GM19240 (cell line): Measurements from ENCODE around the gene SPATA32.

Experiments used
- DNase-seq: peaks from one replicate; pipeline ENCODE4 v3.0.0; 2011; ENCODE audit warnings: low spot score; ENCODE audit not compliant: insufficient read length

Gene SPATA32

DNA sequence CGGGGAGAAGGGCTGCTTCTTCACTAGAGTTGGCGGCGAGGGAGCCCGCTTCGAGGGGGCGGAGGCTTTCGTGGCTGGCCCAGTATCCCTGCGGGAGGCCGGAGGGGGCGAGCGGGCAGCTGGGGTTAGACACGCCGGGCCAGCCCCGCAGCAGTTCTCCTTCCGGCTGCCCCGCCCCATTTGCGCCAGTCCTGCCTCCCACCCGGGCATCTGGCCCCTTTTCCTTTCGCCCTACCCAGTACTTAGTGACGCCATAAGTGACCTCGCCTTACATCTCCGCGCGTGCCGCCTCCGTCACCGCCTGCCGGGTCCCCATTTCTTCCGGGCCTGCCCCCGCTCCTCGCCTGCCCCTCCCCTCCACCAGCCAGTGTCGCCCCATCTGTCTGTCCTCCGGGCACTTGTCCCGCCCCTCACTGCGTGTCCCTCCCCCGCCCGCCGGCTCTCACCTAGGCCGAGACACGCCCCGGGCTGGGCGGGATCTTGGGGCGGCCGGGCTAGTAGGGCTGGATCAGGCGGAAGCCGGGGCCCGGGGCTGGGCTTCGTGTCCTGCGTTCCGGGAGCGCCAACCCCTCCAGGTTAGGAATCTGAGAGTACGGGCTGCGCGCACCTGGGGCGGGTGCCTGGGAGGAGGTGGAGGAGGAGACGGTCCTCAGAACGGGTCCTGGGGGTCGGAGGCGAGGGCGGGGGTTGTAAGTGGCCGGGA is 14.3 kb downstream of the SPATA32 start:
- DNase-seq, result peak; percentile 99

DNA sequence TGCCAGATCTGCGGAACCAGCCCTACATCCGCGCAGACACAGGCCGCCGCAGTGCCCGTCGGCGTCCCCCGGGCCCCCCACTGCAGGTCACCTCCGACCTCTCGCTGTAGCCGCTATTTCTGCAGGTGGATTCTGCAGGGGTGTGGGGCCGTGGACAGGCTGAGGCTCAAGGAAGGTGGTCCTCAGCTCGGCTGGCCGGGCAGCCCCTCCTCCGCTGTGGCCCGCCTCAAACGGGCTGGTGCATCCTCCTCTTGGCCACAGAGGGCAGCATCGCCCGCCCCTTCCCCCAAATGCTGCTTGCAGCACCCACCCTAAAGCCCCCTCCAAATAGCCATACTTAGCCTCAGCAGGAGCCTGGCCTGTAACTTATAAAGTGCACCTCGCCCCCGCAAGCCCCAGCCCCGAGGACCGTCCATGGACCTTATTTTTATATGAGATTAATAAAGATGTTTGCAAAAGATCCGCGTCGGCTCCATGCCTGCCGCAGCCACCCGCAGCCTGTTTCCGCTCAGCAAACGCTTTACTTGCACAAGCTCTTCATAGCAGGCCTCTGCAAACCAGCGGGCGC is 14.9 kb downstream of the SPATA32 start:
- peak; percentile 52 for DNase-seq

GRCh38 chr17:45246338-45246737 is 15.6 kb downstream of the SPATA32 start:
- DNase-seq, result no peak

DNA sequence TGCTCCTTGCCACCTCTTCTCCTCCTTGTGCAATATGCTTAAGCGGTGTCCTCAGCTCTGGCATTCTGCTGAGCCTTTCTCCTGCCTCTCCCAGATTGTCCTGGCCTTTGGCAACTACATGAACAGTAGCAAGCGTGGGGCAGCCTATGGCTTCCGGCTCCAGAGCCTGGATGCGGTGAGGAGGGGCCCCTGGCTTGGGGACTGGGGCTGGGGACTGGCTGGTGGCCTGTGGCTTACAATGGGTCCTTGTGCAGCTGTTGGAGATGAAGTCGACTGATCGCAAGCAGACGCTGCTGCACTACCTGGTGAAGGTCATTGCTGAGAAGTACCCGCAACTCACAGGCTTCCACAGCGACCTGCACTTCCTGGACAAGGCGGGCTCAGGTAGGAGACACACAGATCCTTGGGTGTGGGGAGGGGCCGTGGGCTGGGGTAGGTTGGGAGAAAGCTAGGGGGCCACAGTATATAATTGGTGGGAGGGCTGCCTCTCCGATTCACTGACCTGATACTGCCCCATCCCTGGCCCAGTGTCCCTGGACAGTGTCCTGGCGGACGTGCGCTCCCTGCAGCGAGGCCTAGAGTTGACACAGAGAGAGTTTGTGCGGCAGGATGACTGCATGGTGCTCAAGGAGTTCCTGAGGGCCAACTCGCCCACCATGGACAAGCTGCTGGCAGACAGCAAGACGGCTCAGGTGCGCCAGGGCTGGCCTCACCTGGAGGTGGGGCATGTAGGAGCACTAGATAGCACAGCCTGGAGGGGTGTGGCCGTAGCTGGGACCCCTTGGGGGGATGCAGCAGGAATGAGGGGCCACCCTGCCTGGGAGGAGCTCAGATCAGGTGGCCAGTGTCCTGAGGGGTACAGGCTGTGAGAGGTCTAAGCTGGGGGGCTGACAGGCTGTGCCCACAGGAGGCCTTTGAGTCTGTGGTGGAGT is 16.9 kb downstream of the SPATA32 start:
- no peak for DNase-seq

DNA sequence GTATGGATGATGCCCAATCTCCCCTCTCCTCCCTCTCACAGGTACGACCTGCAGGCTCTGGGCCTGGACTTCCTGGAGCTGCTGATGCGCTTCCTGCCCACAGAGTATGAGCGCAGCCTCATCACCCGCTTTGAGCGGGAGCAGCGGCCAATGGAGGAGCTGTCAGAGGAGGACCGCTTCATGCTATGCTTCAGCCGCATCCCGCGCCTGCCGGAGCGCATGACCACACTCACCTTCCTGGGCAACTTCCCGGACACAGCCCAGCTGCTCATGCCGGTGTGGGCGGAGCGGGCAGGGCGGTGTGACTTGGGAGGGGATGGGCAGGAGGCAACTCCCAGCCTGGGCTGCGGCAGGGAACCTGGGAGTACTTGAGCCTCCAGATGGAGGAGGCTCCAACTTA is 18.1 kb downstream of the SPATA32 start:
- DNase-seq, result no peak

DNA sequence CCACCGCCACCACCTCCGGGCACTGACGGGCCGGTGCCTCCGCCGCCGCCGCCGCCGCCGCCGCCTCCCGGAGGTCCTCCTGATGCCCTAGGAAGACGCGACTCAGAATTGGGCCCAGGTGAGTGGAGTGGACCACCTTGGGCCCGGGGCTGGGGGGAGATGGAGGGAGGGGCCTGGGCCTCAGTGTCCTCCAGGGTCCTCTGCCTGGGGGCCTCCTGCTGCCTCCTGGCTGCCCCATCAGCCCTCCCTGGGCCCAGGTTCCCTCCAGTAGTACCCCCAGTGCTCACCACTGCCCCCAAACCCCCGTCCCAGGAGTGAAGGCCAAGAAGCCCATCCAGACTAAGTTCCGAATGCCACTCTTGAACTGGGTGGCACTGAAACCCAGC is 19.9 kb downstream of the SPATA32 start:
- DNase-seq, result no peak

- DNase-seq, result no peak
Observed at GRCh38 chr17:45241328-45242028, 20.4 kb downstream of the SPATA32 start.

DNA sequence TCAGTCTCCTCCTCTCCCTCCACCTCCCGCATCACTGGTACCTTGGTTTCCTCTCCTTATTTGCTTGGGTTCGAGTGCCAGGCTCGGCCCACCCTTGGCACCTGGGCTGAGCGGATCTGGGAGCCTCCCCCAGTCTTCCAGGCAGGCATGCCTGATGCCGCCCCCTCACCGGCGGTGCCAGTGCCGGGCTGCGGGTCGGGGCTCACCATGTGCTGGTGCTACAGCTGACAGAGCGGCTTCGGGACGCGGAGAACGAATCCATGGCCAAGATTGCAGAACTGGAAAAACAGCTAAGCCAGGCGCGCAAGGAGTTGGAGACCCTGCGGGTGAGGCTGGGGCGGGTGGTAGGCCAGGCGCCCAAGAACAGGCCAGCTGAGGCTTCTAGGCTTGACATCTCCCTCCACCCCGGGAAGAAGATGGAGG is 21.0 kb downstream of the SPATA32 start:
- no peak for DNase-seq

DNA sequence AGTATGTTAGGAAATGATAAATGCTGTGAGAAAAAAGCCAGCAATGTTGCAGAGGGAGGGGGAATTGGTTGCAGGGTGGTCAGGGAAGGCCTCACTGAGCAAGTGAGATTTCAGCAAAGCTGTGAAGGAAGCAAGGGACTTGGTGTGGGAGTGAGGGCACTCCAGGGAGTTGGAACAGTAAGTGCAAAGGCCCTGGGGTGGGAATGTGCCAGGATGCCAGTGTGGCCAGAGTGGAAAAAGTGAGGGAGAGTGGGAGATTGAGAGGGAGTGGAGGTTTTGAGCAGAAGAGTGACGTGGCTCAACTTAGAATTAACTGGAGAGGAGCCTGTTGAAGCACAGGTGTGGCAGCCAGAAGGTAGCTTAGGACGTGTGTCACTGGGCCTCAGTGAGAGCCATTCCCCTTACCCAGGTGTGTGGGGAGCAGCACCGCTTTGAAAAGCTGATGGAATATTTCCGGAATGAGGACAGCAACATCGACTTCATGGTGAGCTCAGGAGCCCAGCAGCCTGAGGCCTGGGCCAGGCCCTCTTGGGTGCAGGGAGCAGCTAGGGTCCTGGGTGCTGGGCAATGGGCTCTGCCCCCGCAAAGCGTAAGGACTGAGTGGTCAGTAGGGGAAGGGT is 23.6 kb downstream of the SPATA32 start:
- DNase-seq, result no peak

GRCh38 chr17:45237686-45238085 is 24.2 kb downstream of the SPATA32 start:
- no peak for DNase-seq

- no peak for DNase-seq
Observed at GRCh38 chr17:45236282-45236606, 25.6 kb downstream of the SPATA32 start.

DNA sequence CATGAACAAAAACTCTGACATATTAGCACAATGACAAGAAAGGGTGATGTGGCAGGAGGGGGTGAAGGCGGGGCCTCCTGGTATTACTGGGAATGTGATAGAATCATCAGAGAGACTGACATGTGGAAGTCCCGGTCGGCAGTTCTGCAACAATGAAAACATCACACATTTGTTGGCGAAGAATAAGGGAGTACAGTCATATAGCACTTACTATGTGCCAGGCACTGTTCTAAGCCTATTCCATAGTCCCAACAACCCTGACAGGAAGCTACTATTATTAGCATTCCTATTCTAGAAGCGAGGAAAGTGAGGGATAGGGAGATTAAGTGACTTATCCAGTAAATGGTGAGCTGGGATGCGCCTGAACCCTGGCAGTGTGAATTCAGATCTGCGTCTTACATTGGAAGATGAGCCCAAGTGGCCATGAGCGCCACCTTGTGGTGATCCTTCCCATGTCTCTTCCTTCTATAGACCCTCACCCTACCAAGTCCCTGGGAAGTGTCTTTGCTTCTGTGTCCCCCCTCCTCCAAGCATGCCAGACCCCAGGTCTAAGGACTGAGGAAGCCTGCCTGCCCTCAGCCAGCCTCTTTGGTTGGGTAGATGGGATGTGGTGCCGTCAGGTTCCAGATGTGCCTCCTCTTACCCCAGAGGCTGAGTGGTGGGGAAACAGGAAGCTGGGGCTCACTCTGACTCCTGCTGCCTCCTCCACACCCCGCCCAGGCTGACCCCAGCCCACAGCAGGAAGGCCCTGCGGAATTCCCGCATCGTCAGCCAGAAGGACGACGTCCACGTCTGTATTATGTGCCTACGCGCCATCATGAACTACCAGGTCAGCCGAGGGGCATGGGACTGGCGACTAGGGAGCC is 26.2 kb downstream of the SPATA32 start:
- DNase-seq, result peak; percentile 79

DNA sequence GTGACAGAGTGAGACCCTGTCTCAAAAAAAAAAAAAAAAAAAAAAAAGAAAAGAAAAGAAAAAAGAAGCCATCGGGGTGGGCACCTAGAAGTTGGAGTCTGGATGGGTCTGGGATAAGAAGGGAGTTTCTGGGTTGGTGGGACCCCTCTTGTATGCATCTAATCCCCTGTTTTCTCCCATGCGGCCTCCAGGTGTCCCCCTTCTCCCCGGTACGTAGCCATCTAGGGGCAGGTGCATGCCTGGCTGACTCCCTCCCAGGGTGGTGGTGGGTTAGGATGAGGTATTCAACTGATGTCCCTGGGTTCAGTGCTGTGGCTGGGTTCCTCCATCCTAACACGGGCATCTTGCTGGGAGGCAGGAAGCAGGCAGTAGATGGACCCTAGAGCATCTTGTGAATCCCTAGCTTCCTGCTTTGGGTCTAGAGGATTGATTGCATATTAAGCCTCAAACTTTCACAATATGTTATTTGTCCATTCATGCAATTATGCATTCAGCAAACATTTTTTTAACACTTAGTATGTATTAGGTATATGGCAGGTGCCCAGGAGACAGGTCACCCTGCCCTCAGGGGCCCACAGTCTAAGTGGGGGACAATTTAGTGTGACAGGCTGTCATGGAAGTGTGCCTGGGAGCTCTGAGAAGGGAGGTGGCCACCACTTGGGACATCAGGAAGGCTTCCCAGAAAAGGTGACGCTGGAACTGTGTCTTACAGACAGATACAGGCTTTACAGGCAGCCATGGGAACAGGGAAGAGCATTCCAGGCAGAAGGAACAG is 27.1 kb downstream of the SPATA32 start:
- no peak for DNase-seq

- DNase-seq, result no peak
Observed at GRCh38 chr17:45233423-45233924, 28.4 kb downstream of the SPATA32 start.

GRCh38 chr17:45232514-45233422 is 29.1 kb downstream of the SPATA32 start:
- no peak for DNase-seq

DNA sequence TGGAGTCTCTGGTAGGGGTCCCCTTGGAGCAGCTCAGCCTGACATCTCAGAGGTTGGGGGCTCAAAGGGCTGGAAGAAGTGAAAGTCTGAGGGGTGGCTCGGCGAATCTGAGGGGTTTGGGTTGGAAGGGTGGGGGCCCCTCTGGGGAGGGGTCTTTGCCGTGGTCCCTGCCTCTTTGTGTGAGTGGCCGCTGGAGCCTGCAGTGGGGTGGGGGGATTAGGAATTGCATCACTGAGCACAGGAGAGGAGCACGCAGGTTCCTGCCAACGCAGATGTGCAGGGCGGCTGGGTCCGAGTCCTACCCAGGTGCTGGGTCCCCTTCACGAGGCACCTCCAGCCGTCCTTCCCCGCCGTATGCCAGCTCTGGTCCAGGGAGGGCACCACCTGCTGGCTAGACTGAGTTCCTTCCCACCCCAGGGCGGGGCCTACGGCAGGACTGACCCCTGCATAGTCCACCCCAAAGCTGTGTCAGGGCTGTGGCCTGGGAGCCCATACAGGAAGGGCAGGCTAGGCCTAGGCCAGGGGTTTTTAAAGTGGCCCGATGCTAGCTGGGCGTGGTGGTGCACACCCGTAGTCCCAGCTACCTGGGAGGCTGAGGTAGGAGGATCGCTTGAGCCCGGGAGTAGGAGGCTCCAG is 30.3 kb downstream of the SPATA32 start:
- DNase-seq, result no peak

DNA sequence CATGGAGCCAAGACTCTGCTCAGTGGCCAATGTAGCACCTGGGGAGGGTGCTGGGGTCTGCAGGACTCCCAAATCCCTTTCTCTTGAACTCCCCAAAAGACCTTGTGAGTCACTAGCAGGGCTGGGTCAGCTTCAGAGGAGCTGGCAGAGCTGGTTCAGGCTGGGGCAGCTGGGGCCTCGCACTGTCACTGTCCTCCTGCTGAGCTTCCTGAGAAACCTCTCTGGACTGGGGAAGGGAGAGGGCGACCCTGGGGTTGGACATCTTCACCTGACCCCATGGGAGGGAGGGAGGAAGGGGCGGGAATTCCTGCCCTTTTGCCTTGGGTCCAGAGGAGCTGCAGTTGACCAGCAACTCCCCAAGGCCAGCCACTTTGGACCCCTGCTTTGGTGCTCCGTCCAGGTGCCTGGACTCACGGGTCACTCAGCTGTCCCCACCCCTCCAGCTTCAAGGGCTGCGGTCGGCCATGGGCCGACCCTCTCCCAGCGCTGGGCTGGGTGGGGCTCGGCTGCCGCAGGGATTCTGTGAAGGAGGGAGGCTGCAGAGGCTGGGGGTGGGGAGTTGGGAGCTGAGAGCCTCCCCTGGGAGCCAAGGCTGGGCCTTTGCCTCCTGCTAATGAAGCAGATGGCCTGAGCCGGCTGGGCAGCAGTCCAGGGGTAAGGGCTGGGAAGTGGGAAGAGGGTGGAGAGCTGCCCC is 31.0 kb downstream of the SPATA32 start:
- no peak for DNase-seq
